CD14-positive monocyte (primary cell): ENCODE measurements around the gene FBXW12. TPM values are rescaled to one million over a fixed set of nuclear protein-coding genes. Genes with fewer than 3 reads are reported as not detected.
A peak's percentile ranks its signal among the peaks of the same experiment; 100 is the strongest.

Experiments used
- DNase-seq, 3 donors: peaks; one replicate each; pipeline ENCODE4 v3.0.0-alpha.2; 2011 to 2022
- H2AFZ ChIP-seq: 2 replicates; pipeline ENCODE4 v1.6.0; 2012; ENCODE audit warnings: mild to moderate bottlenecking, low read depth, low read length, inconsistent platforms; ENCODE audit not compliant: insufficient read depth, poor library complexity, severe bottlenecking
- H3K27ac ChIP-seq, 2 donors: 1 replicate in 1 of 2; 2 replicates in 1 of 2; pipeline ENCODE4 v1.5.1; 2012 to 2013; ENCODE audit warnings: low read length in 2 of 2, control low read depth in 1 of 2, inconsistent platforms in 1 of 2, low read depth in 1 of 2, mild to moderate bottlenecking in 1 of 2
- H3K27me3 ChIP-seq, 2 donors: one replicate each; pipeline versions ENCODE4 v1.6.0 to v1.6.1; 2011 to 2013; ENCODE audit warnings: low read length in 2 of 2; ENCODE audit not compliant: control insufficient read depth in 2 of 2, insufficient read depth in 2 of 2
- H3K36me3 ChIP-seq, 2 donors: replicated peaks in 1 of 2; 1 replicate in 1 of 2; 2 replicates in 1 of 2; pipeline versions ENCODE4 v1.5.1 to v1.6.1; 2012 to 2013; ENCODE audit warnings: low read length in 2 of 2, control low read depth in 1 of 2, inconsistent platforms in 1 of 2, mild to moderate bottlenecking in 1 of 2; ENCODE audit not compliant: insufficient read depth in 2 of 2, control insufficient read depth in 1 of 2
- H3K4me1 ChIP-seq, 2 donors: 1 replicate in 1 of 2; 2 replicates in 1 of 2; pipeline versions ENCODE4 v1.5.1 to v1.6.1; 2012 to 2013; ENCODE audit warnings: low read length in 2 of 2, control low read depth in 1 of 2, inconsistent platforms in 1 of 2, mild to moderate bottlenecking in 1 of 2, moderate library complexity in 1 of 2; ENCODE audit not compliant: insufficient read depth in 2 of 2, control insufficient read depth in 1 of 2
- H3K4me2 ChIP-seq: replicated peaks from 2 replicates; pipeline ENCODE3; 2012; ENCODE audit warnings: low read length, moderate library complexity, mild to moderate bottlenecking; ENCODE audit not compliant: poor library complexity, severe bottlenecking; ENCODE audit errors: extremely low read depth
- H3K4me3 ChIP-seq, 3 experiments: fragments of 200-600 bp in 1 of 3; sonication (generic) in 1 of 3; replicated peaks in 1 of 3; 1 replicate in 2 of 3; 2 replicates in 1 of 3; pipeline ENCODE4 v1.5.1; 2011 to 2013; ENCODE audit warnings: low read length in 3 of 3, mild to moderate bottlenecking in 3 of 3, control low read depth in 2 of 3, low read depth in 2 of 3, inconsistent platforms in 1 of 3, moderate library complexity in 1 of 3
- H3K79me2 ChIP-seq: 2 replicates; pipeline ENCODE4 v1.6.0; 2012; ENCODE audit warnings: mild to moderate bottlenecking, control low read depth, inconsistent platforms, low read length, moderate library complexity; ENCODE audit not compliant: insufficient read depth
- H3K9ac ChIP-seq: 2 replicates; pipeline ENCODE4 v1.6.0; 2017; ENCODE audit warnings: low read length, mild to moderate bottlenecking; ENCODE audit not compliant: insufficient read depth, poor library complexity, severe bottlenecking
- H3K9me3 ChIP-seq, 2 donors: replicated peaks in 1 of 2; 1 replicate in 1 of 2; 2 replicates in 1 of 2; pipeline versions ENCODE4 v1.5.1 to v1.6.1; 2012 to 2013; ENCODE audit warnings: low read length in 2 of 2, control low read depth in 1 of 2; ENCODE audit not compliant: control insufficient read depth in 1 of 2, insufficient read depth in 1 of 2
- H4K20me1 ChIP-seq: 2 replicates; pipeline ENCODE4 v1.6.0; 2012; ENCODE audit warnings: mild to moderate bottlenecking, low read length, control low read depth, moderate library complexity; ENCODE audit not compliant: insufficient read depth
- H3K27ac Mint-ChIP-seq, 7 donors: one replicate each; pipeline ENCODE4 v1.8.0; 2020; ENCODE audit warnings: mild to moderate bottlenecking in 7 of 7, mixed read lengths in 7 of 7, moderate library complexity in 6 of 7, inconsistent platforms in 2 of 7
- H3K27me3 Mint-ChIP-seq, 3 donors: one replicate each; pipeline ENCODE4 v1.8.0; 2021 to 2022; ENCODE audit warnings: low read depth in 3 of 3, mild to moderate bottlenecking in 3 of 3, mixed read lengths in 3 of 3, moderate library complexity in 3 of 3, inconsistent platforms in 1 of 3
- H3K36me3 Mint-ChIP-seq, 2 donors: one replicate each; pipeline ENCODE4 v1.8.0; 2020; ENCODE audit warnings: mixed read lengths in 2 of 2, inconsistent platforms in 1 of 2, mild to moderate bottlenecking in 1 of 2
- H3K4me1 Mint-ChIP-seq: one replicate; pipeline ENCODE4 v1.8.0; 2020; ENCODE audit warnings: mild to moderate bottlenecking, mixed read lengths
- H3K4me3 Mint-ChIP-seq, 2 donors: one replicate each; pipeline ENCODE4 v1.8.0; 2020; ENCODE audit warnings: mild to moderate bottlenecking in 2 of 2, mixed read lengths in 2 of 2, moderate library complexity in 1 of 2
- H3K9me3 Mint-ChIP-seq, 7 donors: one replicate each; pipeline ENCODE4 v1.8.0; 2020 to 2022; ENCODE audit warnings: mixed read lengths in 7 of 7, mild to moderate bottlenecking in 6 of 7, moderate library complexity in 6 of 7, inconsistent platforms in 2 of 7
- CTCF ChIP-seq: fragments of 200-600 bp; IDR thresholded peaks from one replicate; pipeline ENCODE4 v1.8.0; 2022; ENCODE audit warnings: antibody characterized with exemption, mild to moderate bottlenecking
- WGBS: methylation state at CpG from one replicate; pipeline ENCODE4 v1.1.5; 2013; ENCODE audit warnings: missing lambda C conversion rate; ENCODE audit not compliant: insufficient coverage; 5-methylcytosine and 5-hydroxymethylcytosine counted together
- intact Hi-C, 2 donors: fragments of 100-400 bp; cut with micrococcal nuclease; formaldehyde crosslinking; loops; one replicate each; pipeline versions ENCODE4 v1.15.0 to v1.15.1; 2023
- polyA plus RNA-seq, 3 donors: library from polyadenylated mRNA; depleted of rRNA in 1 of 3; unstranded in 2 of 3; stranded (reverse) in 1 of 3; fragments of 300-500 nt in 2 of 3; fragments of >200 nt in 1 of 3; fragmentation: Illumina TruSeq in 2 of 3; gene quantifications; 1 replicate in 2 of 3; 2 replicates in 1 of 3; pipeline ENCODE4 v1.2.3, GENCODE V29; 2012 to 2021

FBXW12 gene
- polyA plus RNA-seq, 3 donors, result not detected

GRCh38 chr3:48406443-48407431, 34.7 kb downstream of the FBXW12 start:
- H3K27ac Mint-ChIP-seq, result peak overlapping the region in 1 of 7 donors; percentile 45
- intact Hi-C loops, result no loop called here

More at GRCh38 chr3:48406443-48407431, 34.7 kb downstream of the FBXW12 start:
- Histone ChIP-seq H3K4me3 (no peak overlapping the region), H3K4me1 (no peaks in the 10 kb centered on the region), H3K27me3 (no peaks in the 10 kb centered on the region), H2AFZ (no peak overlapping the region), H3K9me3 (no peaks in the 10 kb centered on the region), H3K4me2 (no peak overlapping the region), H4K20me1 (no peaks in the 10 kb centered on the region), H3K9ac (no peak overlapping the region), H3K36me3 (no peaks in the 10 kb centered on the region), H3K79me2 (no peaks in the 10 kb centered on the region), H3K27ac (no peak overlapping the region)
- Mint-ChIP-seq H3K4me1 (no peaks in the 10 kb centered on the region), H3K9me3 (no peaks in the 10 kb centered on the region), H3K36me3 (no peaks in the 10 kb centered on the region), H3K27me3 (peaks cover 0 to 6% (median 0%) of the 10 kb centered on the region in 3 donors), H3K4me3 (no peak overlapping the region)
- no peak for DNase-seq
- TF ChIP-seq CTCF, result no peak
- WGBS, result 89% methylated on average over 11 of the region's 18 CpGs
